Activated CD4-positive, alpha-beta T cell treated with anti-CD3 and anti-CD28 coated beads, Interleukin-10, Interleukin-2, amounts not matched to agents 100 ng/mL and 50 ng/mL, durations not matched to agents 16 hours and 8 hours (primary cell): Measurements from ENCODE around the gene EMP1.
A peak's percentile ranks its signal among the peaks of the same experiment; 100 is the strongest.

ENCODE experiments used
- DNase-seq: peaks from one replicate; pipeline ENCODE4 v3.0.0-alpha.2; 2020

EMP1 gene

DNA sequence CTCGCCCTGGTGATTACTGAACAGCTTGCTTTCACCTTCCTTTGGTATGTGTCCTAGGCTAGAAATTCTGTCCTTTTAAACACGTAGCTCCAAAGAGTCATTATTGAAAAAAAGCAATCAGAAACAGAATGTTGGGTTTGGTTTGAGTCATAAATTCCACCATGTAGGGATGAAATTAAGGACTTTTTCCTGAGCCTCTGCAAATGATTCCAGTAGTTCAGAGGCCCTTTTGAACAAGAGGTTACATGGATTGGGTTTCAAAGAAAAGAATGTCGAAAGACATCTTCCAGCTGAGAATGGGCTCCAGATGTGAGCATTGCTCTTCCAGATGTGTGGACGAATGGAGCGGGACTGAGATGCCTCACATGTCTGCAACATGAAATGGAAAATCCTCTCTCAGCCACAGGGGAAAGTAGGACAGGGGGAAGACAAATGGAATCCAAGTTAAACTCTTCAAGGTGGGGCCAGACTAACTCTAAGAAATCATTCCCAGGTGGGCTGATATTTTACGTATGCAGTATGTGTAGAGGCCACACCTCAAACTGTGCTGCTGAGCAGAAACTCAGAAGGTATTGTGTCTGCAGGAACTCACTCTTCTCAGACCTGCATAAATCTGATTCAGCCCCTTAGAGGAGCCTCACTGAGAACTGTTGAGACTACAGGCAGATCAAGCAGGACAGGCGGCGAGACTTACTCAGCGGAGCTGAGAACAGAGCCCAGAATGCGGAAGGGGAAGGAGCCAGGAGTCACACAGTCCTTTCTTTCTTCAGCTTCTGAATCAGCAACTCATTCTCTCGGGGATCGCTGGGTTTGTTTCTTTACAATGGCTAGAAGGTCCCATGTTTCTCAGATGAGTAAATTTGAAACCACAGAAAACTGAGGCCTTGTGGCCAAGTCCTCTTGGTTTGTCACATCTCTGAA lies 23.3 kb upstream of the EMP1 start:
- DNase-seq: peak; percentile 93

DNA sequence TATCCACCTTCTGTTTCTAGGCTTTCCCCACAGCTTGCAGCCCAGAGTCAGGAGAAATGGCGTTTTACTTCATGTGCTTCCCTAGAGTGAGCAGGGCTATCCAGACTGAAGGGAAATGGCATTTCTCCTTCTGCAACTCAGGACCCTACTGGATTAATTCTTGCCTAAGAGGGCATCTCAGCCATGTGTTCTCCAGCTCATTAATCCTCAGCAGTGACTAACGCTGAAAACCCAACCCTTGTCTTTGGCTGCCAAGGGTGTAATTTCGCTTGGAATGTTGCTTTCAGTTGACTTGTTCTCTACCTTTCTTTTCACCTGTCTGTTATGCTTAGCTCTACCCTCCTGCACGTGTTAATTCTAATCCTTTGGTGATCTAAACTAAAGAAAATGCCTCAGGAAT lies 21.0 kb upstream of the EMP1 start:
- no peak for DNase-seq

DNA sequence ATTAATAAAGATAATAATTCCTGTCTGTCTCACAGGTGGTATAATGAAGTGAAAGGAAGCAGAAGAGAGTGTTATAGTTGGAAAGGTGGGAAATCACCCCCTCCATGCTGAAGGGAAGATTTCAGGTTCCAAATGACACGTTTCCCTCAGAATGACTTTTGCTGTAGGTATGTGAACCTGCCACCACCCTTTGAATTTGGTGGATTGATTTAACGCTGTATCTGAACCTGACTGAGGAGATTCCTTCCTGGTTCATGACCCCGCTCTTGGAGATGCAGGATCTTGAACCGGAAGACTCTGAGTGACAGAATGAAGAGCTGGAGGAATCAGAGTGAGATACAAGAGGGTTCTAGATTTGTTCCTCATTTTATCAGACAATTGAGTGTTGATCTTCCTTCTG lies 20.3 kb upstream of the EMP1 start:
- DNase-seq: no peak

DNA sequence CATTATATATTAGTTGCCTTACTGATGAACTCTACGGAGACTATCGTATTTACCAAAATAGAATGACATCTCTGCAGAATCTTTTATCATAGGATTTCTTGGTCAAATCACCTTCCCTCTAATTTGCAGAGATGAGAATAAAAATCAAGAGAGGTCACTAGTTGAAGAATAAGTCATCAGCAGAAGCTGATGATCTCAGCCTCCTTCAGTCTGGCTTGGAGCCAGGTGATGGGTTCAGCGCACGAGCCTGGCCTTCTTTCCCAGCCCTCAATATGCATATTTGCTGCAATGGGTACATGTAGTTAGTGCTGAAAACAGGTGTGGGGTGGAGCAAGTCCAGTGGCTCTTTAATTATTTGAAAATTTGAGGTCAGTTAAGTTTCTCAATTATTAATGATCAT lies 19.2 kb upstream of the EMP1 start:
- no peak for DNase-seq

DNA sequence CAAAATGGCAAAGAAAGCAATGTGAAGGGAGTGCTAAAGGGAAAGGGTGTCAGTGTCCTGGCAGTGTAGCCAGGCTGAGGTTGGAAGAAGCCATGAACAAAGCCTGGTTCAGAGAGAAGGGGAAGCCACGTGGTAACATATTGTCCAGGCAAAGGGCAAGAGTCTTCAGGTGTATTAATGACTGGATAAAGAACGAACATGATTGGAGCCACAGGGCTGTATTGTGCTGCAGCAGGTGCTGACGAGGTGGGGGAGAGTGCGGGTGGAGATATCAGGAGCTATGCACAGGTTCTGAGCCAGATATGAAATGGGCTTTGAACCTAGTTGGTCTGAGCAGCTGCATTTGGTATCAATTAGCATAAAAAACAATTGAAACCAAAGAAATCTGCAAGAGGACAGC lies 18.6 kb upstream of the EMP1 start:
- no peak for DNase-seq

DNA sequence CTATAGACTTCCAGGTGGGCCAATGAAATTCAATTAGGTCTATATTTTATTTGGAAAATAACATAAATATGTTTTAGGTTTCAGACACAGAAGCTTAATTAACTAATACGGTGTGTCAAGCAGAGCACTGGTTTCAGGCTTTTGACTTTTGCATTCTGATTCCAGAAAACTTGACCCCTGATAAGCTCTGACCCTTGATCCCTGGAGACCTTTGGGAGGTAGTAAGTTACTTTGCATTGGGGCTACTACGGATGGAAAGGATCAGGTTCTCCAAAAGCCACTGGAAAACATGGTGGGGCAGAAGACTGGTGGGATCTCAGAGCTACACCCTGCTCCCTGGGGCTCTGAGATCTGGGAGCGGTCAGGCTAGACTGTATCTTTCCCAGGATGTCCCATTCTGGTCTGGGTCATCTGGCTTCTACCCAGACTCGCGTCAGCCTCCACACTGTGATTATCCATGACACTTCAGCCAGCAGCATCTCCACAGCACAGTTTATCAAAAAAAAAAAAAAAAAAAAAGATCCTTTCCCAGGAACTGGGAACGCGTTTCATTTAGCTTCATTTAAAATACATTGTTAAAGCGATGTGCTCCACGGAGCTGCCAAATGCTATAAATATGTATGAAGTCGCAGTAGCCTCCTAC lies 17.8 kb upstream of the EMP1 start:
- no peak for DNase-seq

DNA sequence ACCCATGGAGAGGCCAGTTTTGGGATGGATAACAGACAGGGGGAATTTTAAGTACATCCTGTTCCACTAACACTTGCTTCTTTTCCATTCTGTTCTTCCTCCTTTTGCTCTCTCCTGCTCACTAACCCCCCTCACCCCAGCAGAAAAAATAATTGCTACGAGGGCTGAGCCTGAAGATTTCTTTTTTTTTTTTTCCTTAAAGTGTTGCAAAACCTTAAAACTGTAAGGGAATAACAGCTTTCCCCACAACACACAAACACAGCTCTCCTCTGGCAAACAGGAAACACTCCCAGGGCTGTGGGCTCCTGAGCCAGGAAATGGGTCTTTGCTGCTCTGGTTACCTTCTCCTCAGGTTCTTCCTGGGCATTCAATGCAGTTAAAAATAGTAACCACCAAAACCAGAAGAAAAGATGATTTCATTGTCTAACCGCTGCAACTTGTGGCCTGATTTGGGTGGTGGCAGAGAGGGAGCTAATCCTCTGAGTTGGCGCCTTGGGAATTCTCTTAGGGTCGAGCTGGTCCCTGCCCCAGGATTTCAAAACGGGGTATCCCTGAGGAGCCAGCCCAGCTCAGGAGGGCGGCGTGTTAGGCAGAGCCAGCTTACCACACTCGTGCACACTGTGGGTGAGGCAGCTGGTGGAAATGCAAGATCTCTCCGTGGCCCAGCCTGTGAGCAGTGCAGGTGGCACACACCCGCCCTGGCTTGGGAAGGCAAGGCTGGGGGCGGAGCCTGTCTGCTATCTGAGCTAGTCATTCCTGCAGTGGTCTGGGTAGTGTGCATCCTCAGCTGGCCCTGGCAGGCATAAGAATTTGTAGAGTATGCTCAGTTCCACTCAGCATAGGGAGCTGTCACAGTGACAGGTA lies 17.1 kb upstream of the EMP1 start:
- peak; percentile 89 for DNase-seq

DNA sequence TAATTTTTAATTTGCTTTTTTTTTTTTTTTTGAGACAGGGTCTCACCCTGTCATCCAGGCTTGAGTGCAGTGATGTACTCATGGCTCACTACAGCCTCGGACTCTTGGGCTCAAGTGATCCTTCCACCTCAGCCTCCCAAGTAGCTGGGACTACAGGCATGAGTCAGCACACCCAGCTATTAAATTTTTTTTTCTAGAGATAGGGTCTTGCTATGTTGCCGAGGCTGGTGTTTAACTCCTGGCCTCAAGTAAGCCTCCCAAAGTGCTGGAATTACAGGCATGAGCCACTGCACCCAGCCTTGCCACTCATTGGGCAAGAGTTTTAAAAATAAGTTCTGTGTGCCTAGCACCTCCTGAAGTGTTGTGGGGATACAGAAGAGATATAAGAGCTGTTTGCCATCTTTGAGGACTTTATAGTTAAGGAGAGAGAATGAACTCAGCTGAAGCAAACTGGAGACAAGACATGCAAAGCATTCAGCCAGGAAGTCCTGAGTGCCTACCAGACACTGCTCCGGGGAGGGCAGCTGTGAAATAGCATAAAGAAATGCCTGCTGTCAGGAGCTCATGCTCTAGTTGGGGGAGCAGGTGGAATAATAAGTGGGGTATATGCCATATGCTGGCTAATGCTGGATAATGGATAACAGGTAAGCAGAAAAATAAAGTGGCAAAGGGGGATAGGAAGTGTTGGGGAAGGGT lies 15.0 kb upstream of the EMP1 start:
- DNase-seq: no peak

DNA sequence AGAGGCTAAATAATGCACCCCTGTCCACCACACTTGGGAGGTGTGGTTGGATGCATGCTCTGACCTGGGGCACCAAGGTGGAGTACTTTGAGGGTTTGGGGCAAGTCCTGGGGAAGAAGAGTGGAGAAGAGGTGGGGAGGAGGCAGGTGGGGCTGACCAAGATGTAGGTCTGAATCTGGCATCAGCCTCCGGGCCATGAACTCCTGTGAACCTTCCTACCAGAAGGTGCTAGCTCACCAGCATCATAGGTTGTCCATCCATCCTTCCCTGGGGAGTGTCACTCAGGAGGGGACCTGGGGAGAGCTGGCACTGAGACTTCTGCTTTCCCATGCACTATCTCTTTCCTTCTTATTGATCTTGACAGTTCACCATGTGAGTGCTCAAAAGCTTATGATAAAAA lies 13.6 kb upstream of the EMP1 start:
- no peak for DNase-seq

DNA sequence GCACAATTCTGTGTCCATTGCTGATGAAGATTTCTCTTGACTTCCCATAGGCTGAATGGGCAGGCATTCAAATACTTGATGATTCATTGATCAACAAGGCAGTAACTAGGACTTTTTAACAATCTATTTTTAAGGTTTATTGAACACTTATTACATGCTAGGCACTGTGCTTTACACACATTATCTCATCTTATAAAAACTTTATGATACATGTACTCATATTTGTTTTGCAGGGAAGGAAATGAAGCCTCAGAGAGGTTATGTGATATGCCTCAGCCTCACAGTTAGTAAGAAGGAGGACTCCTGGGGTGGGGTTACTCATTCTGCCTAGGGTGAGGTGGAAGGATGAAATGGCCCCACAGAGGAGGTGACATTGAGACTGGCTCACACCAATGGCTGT lies 12.9 kb upstream of the EMP1 start:
- DNase-seq: peak; percentile 58

DNA sequence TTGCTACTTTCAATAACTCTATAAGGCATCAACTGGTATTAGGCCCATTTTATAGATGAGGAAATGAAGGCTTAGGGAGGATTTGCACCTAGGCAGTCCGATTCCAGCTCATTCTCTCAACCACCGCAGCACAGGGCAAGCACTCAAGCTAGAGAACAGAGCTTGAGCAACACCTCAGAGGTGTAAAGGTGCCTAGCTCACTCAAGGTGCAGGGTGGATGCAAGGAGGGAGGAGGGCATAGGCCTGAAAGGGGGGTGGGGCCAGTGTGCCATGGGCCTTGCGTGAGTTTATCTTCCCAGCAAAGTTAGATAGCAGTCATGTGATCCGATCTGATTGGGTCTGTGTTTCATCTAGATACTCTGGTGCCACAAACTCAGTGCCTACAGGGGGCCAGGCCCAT lies 10.2 kb upstream of the EMP1 start:
- no peak for DNase-seq

DNA sequence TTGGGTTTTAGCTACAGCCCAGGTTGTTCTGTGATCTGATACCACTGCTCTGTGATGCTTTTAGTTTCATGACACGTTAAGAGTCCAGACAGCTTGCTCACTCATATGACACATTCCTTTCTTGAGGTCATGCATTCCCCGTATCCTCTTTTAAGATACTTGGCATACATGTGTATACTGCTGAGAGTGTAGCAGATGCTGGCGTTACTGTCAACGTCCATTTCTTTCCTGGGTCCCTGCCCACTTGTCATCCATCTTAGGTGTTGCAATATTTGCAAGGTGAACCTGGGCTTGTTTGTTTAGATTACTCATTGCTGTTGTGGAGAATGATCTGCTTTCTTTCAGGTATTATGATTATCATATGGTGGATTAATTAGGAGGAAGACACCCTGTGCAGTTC lies 9.1 kb upstream of the EMP1 start:
- DNase-seq: no peak

DNA sequence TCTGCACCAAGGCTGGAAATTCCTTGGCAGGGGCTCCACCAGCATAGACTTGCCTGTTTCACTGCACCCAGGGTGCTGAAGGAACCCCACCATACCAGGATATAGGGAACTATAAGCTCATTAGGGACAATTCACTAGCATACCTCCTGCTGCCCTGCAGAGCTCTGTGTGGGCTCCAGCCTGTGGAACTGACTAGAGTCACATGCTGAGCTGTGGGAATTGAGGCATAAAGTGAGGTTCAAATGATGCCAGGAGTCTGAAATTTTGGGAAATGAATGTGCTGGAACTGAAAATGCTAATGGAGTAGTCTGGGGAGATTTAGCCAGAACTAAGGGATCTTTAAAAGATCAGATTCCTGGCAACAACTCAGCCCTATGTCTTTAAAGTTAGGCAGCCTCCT lies 7.3 kb upstream of the EMP1 start:
- DNase-seq: no peak

DNA sequence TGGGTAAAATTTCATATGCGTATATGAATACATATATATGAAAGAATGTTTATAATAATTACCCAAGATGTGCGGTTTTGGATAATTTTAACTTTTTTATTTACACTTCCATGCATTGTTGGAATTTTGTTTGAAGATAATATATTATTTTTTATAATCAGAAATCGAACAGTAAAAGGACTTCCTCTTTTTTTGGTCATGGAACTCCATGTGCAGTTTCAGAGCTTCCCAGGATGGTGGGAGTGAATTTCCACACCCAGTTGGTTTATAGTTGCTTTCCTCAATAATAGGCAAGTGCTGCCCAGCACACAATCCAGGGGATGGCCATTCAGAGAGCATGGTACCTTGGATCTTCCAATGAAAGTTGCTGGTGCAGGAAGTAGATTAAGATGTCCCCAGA lies 6.3 kb upstream of the EMP1 start:
- no peak for DNase-seq

DNA sequence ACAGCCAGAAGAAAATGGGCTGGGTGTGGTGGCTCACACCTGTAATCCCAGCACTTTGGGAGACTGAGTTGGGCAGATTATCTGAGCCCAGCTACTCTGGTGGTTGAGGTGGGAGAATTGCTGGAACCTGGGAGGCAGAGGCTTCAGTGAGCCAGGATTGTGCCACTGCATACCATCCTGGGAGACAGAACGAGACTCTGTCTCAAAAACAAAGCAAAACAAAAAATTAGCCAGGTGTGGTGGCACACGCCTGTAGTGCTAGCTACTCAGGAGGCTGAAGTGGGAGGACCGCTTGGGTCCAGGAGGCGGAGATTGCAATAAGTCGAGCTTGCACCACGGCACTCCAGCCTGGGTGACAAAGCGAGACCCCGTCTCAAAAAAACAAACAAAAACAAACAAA lies 3.8 kb upstream of the EMP1 start:
- DNase-seq: no peak

DNA sequence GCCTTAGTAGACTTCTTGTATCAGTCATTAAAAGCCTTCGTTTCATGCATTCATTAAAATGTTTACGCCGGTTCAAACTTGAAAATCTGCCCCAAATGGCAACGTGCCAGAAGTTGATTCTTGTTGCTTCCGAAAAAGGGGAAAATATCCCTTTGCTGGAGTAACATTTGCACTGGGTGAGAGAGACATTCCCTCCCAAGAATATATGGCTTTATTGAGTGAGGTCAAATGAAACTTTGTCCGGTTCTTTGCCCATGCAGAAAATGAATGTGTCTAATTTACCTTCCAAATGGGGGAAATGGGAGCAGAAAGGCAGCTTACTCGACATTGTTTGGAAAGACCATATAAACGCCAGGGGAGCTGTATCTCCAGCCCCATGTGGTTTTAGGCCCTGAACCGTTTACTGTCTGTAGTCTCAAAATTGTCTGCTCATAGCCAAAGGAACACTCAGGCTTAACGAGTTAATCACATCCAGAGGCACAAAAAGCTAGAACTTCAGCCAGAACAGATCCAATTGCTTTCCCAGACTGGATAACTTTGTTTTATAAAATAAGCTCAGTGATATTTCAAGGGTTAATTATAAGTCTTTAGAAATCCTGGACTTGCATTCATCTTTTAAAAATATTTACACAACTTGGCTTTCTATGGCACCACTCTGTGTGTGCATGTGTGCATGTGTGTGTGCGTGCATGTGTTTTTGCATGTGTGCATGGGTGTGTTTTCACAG lies 2.9 kb upstream of the EMP1 start:
- DNase-seq: no peak

DNA sequence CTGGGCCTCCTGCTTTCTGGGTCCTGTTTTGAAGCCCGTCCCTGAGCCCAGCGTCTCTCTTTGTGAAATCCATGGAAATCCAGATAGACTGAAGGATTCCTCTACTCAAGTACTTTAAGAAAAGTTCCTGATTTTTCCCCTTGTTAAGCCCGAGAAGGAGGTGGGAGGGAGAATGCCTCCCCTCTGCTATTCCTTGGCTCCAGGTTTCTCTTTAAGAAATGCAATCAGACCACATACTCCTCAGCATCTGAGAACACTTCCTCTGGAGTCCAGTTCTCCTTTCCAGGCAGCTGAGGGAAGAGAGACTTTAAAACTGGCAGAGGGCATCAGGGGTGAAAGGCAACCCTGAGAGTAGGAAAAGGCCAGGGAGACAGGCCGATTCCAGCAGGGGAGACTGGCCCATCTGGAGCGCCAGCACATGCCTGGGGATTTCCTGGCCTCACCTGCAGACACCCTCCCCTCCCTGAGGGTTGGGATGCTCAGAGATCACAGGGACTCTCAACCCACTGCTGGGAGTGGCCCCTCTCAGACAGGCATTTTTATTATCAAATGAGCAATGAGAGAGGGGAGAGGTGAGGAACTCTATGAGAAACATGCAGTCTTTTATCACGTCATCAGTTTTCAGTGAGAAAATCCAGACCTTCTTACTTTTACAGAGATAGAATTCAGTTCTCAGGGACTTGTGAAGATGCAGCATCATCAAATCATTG lies 2.0 kb upstream of the EMP1 start:
- no peak for DNase-seq

DNA sequence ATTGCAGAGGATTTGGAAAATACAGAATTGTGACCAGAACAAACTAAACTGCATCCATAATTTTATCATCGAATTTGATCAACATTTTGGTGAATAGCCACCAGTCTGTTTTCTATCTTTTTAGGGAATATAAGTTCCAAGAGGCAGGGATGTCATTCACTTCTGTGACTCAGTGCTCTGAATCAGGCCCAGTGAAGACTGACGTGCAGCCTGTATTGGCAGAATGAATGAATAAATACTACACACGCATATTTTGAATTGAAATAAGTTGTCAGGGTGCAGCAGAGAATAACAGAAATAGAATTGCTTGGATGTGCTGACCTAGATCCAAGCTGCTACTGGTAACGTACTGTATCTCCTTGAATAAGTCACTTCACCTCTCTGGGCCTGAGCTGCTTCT lies 1.3 kb upstream of the EMP1 start:
- no peak for DNase-seq

DNA sequence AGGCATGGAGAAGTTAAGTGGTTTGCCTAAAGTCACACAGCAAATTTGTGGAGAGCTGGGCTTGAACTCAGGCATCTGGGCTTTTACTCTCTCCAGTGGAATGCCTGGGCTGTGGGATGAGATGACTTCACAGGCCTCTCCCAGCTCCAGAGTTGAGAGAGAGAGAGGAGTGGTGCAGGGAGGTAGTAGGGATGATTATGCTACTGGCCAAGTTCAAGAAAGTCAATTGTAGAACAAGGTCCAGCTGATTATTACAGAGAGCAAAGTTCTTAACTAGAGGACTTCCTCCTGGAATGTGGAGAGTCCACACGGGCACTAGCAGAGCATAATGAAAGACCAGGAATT lies 769 bp upstream of the EMP1 start:
- DNase-seq: no peak

DNA sequence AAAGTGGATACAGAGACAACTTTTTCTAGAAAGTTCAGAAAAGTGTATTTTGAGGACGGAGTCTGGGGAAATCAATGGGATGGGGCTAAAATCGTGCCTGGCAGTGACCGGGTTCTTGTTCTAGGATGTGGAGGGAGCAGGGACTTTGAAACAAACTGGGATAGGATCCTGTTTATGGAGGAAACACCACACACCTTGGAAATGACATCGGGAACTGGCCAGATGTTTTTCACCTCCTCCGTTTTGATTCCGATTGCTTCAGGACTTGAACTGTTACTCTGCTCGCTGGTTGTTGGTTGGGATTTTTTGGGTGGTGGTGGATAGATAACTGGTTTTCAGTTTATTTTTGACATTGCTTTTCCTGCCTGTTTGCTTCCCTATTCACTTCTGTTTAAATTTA lies 506 bp downstream of the EMP1 start:
- DNase-seq: no peak

DNA sequence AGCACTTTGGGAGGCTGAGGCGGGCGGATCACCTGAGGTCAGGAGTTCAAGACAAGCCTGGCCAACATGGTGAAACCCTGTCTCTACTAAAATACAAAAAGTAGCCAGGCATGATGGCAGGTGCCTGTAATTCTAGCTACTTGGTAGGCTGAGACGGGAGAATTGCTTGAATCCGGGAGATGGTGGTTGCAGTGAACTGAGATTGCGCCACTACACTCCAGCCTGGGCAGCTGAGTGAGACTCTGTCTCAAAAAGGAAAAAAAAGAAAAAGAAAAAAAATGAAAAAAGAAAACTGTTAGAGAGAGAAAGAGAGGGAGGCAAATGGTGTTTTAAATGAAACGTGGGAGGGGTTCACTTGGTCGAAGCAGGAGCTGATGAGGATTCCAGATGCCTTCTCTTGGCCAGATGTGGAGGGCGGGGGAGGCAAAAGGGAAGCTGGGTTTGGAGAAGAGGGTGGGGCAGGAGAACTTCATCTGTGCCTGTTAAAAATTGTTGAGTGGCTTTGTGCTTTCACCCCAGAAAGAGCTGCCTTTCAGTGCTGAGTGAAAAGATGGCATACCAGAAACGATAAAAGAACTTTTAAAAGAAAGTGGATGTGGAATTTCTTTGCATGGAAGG lies 1.1 kb downstream of the EMP1 start:
- no peak for DNase-seq
